Activated CD8-positive, alpha-beta T cell treated with anti-CD3 and anti-CD28 coated beads, Interleukin-2, amount 10 ng/mL, durations not matched to agents 7 days and 5 days (primary cell): ENCODE results near the gene P2RY1. TPM values are rescaled to one million over a fixed set of nuclear protein-coding genes. Genes with fewer than 3 reads are reported as not detected.

Source experiments
- ATAC-seq: fragments of 150-1000 bp; cut with Tn5 transposase; one replicate; pipeline ENCODE4 v1.10.0; 2021; ENCODE audit warnings: moderate library complexity
- CTCF ChIA-PET: fragments of 350-600 bp; sonication (Branson Sonifier 250); formaldehyde crosslinking; loops from one replicate; lab custom pipeline; 2021; ENCODE audit warnings: antibody characterized with exemption; lab: Charles Lee
- POLR2A ChIA-PET: fragments of 350-600 bp; sonication (Branson Sonifier 250); formaldehyde crosslinking; loops from one replicate; lab custom pipeline; 2021; ENCODE audit warnings: antibody characterized with exemption; lab: Charles Lee
- DNase-seq: peaks from one replicate; pipeline ENCODE4 v3.0.0-alpha.2; 2020
- H3K27ac Mint-ChIP-seq: one replicate; pipeline ENCODE4 v1.8.0; 2021; ENCODE audit warnings: mild to moderate bottlenecking, mixed read lengths
- H3K27me3 Mint-ChIP-seq: one replicate; pipeline ENCODE4 v1.8.0; 2021; ENCODE audit warnings: low read depth, mixed read lengths
- H3K36me3 Mint-ChIP-seq: one replicate; pipeline ENCODE4 v1.8.0; 2021; ENCODE audit warnings: low read depth, mixed read lengths
- H3K4me1 Mint-ChIP-seq: one replicate; pipeline ENCODE4 v1.8.0; 2021; ENCODE audit warnings: low read depth, mixed read lengths
- H3K4me3 Mint-ChIP-seq: one replicate; pipeline ENCODE4 v1.8.0; 2021; ENCODE audit warnings: mild to moderate bottlenecking, mixed read lengths
- H3K9me3 Mint-ChIP-seq: one replicate; pipeline ENCODE4 v1.8.0; 2022; ENCODE audit warnings: mixed read lengths; ENCODE audit not compliant: insufficient read depth
- total RNA-seq, 2 experiments: library from RNA; stranded (reverse); gene quantifications; one replicate each; pipeline ENCODE4 v1.2.3, GENCODE V29; 2021

Gene P2RY1
- total RNA-seq, 2 experiments from 2014 or later: 0.37 to 0.44 TPM

GRCh38 chr3:152826476-152826875, 8.5 kb upstream of the P2RY1 start:
- peaks cover 6% of the 10 kb centered on the region for H3K27me3 Mint-ChIP-seq
- no peaks in the 10 kb centered on the region for H3K4me1 Mint-ChIP-seq
- CTCF ChIA-PET: no interaction called here
- DNase-seq: no peak
- POLR2A ChIA-PET: no interaction called here
- H3K36me3 Mint-ChIP-seq: no peaks in the 10 kb centered on the region
- no peak for ATAC-seq
- H3K9me3 Mint-ChIP-seq: no peaks in the 10 kb centered on the region
- H3K4me3 Mint-ChIP-seq: no peak overlapping the region
- H3K27ac Mint-ChIP-seq: no peak overlapping the region

- POLR2A ChIA-PET: no interaction called here
- ATAC-seq: no peak
- H3K9me3 Mint-ChIP-seq: no peaks in the 10 kb centered on the region
- no peaks in the 10 kb centered on the region for H3K4me1 Mint-ChIP-seq
- no peaks in the 10 kb centered on the region for H3K36me3 Mint-ChIP-seq
- no peak overlapping the region for H3K4me3 Mint-ChIP-seq
- CTCF ChIA-PET: no interaction called here
- H3K27ac Mint-ChIP-seq: no peak overlapping the region
- DNase-seq: no peak
- H3K27me3 Mint-ChIP-seq: peaks cover 6% of the 10 kb centered on the region
Measured at GRCh38 chr3:152827313-152827712, 7.6 kb upstream of the P2RY1 start.

- no peaks in the 10 kb centered on the region for H3K36me3 Mint-ChIP-seq
- ChIA-PET CTCF (no interaction called here), POLR2A (no interaction called here)
- no peaks in the 10 kb centered on the region for H3K9me3 Mint-ChIP-seq
- peaks cover 9% of the 10 kb centered on the region for H3K27me3 Mint-ChIP-seq
- H3K4me1 Mint-ChIP-seq: no peaks in the 10 kb centered on the region
- H3K4me3 Mint-ChIP-seq: no peak overlapping the region
- DNase-seq: no peak
- no peak for ATAC-seq
- H3K27ac Mint-ChIP-seq: no peak overlapping the region
Measured at GRCh38 chr3:152828075-152828840, 6.7 kb upstream of the P2RY1 start.

- Mint-ChIP-seq H3K27ac (no peak overlapping the region), H3K9me3 (no peaks in the 10 kb centered on the region), H3K4me1 (peaks cover 10% of the 10 kb centered on the region), H3K36me3 (no peaks in the 10 kb centered on the region), H3K4me3 (no peak overlapping the region), H3K27me3 (peaks cover 17% of the 10 kb centered on the region)
- CTCF ChIA-PET: interaction anchor here (0.7 kb wide), 1 partner anchor 16 kb away, joined by 3 read pairs; no protein-coding TSS in a partner anchor
- DNase-seq: no peak
- ATAC-seq: no peak
- POLR2A ChIA-PET: no interaction called here
Measured at GRCh38 chr3:152830245-152830644, 4.7 kb upstream of the P2RY1 start.

- Mint-ChIP-seq H3K27me3 (peaks cover 29% of the 10 kb centered on the region), H3K9me3 (no peaks in the 10 kb centered on the region), H3K4me1 (peaks cover 21% of the 10 kb centered on the region), H3K27ac (no peak overlapping the region), H3K4me3 (no peak overlapping the region), H3K36me3 (no peaks in the 10 kb centered on the region)
- ATAC-seq: no peak
- ChIA-PET POLR2A (no interaction called here), CTCF (no interaction called here)
- no peak for DNase-seq
Measured at GRCh38 chr3:152832046-152832445, 2.9 kb upstream of the P2RY1 start.

- no peaks in the 10 kb centered on the region for H3K9me3 Mint-ChIP-seq
- ATAC-seq (no peak), DNase-seq (no peak)
- no peaks in the 10 kb centered on the region for H3K36me3 Mint-ChIP-seq
- H3K4me3 Mint-ChIP-seq: no peak overlapping the region
- no peak overlapping the region for H3K27ac Mint-ChIP-seq
- H3K27me3 Mint-ChIP-seq: peaks cover 37% of the 10 kb centered on the region
- CTCF ChIA-PET: interaction anchor here (1.1 kb wide), 1 partner anchor 9 kb away, joined by 3 read pairs; no protein-coding TSS in a partner anchor
- H3K4me1 Mint-ChIP-seq: peaks cover 21% of the 10 kb centered on the region
- POLR2A ChIA-PET: no interaction called here
Measured at GRCh38 chr3:152833089-152833488, 1.8 kb upstream of the P2RY1 start.

- peaks cover 21% of the 10 kb centered on the region for H3K4me1 Mint-ChIP-seq
- CTCF ChIA-PET: interaction anchor here (1.0 to 1.1 kb wide), 2 partner anchors 10 to 14 kb away, joined by 3 read pairs; no protein-coding TSS in a partner anchor
- POLR2A ChIA-PET: no interaction called here
Measured at GRCh38 chr3:152834191-152834775, 648 bp upstream of the P2RY1 start.

GRCh38 chr3:152835601-152836102, 721 bp downstream of the P2RY1 start:
- ChIA-PET CTCF (interaction anchor here (1.0 kb wide), 1 partner anchor 13 kb away, joined by 3 read pairs; no protein-coding TSS in a partner anchor), POLR2A (no interaction called here)
- no peak for DNase-seq
- Mint-ChIP-seq H3K27ac (no peak overlapping the region), H3K4me1 (peaks cover 21% of the 10 kb centered on the region), H3K27me3 (peaks cover 49% of the 10 kb centered on the region), H3K9me3 (no peaks in the 10 kb centered on the region), H3K36me3 (no peaks in the 10 kb centered on the region), H3K4me3 (peak overlapping the region; percentile 82)
- no peak for ATAC-seq

More at GRCh38 chr3:152834191-152834775, 648 bp upstream of the P2RY1 start:
- no peak for ATAC-seq
- DNase-seq: no peak
- Mint-ChIP-seq H3K9me3 (no peaks in the 10 kb centered on the region), H3K27ac (peak overlapping the region; percentile 57), H3K36me3 (no peaks in the 10 kb centered on the region), H3K27me3 (peaks cover 45% of the 10 kb centered on the region), H3K4me3 (peak overlapping the region; percentile 82)

- POLR2A ChIA-PET: no interaction called here
- peaks cover 45% of the 10 kb centered on the region for H3K27me3 Mint-ChIP-seq
- H3K36me3 Mint-ChIP-seq: no peaks in the 10 kb centered on the region
- DNase-seq (no peak), ATAC-seq (no peak)
- peak overlapping the region; percentile 82 for H3K4me3 Mint-ChIP-seq
- H3K9me3 Mint-ChIP-seq: no peaks in the 10 kb centered on the region
- peaks cover 21% of the 10 kb centered on the region for H3K4me1 Mint-ChIP-seq
- no peak overlapping the region for H3K27ac Mint-ChIP-seq
- CTCF ChIA-PET: no interaction called here
Measured at GRCh38 chr3:152836269-152836668, 1.3 kb downstream of the P2RY1 start.

GRCh38 chr3:152839511-152839910, 4.6 kb downstream of the P2RY1 start:
- H3K27ac Mint-ChIP-seq: no peak overlapping the region
- H3K27me3 Mint-ChIP-seq: peaks cover 38% of the 10 kb centered on the region
- no peaks in the 10 kb centered on the region for H3K36me3 Mint-ChIP-seq
- ATAC-seq (no peak), DNase-seq (no peak)
- no peaks in the 10 kb centered on the region for H3K9me3 Mint-ChIP-seq
- H3K4me1 Mint-ChIP-seq: peaks cover 17% of the 10 kb centered on the region
- POLR2A ChIA-PET: no interaction called here
- CTCF ChIA-PET: no interaction called here
- H3K4me3 Mint-ChIP-seq: no peak overlapping the region

- no peak for DNase-seq
- ATAC-seq: no peak
- Mint-ChIP-seq H3K4me3 (no peak overlapping the region), H3K9me3 (no peaks in the 10 kb centered on the region), H3K4me1 (peaks cover 5% of the 10 kb centered on the region), H3K27ac (no peak overlapping the region), H3K27me3 (peaks cover 28% of the 10 kb centered on the region), H3K36me3 (no peaks in the 10 kb centered on the region)
- ChIA-PET CTCF (no interaction called here), POLR2A (no interaction called here)
Measured at GRCh38 chr3:152841131-152841530, 6.2 kb downstream of the P2RY1 start.

- no peaks in the 10 kb centered on the region for H3K36me3 Mint-ChIP-seq
- H3K4me1 Mint-ChIP-seq: no peaks in the 10 kb centered on the region
- H3K27me3 Mint-ChIP-seq: peaks cover 19% of the 10 kb centered on the region
- ChIA-PET POLR2A (no interaction called here), CTCF (no interaction called here)
- no peak overlapping the region for H3K4me3 Mint-ChIP-seq
- DNase-seq (no peak), ATAC-seq (no peak)
- no peak overlapping the region for H3K27ac Mint-ChIP-seq
- H3K9me3 Mint-ChIP-seq: no peaks in the 10 kb centered on the region
Measured at GRCh38 chr3:152842413-152842812, 7.5 kb downstream of the P2RY1 start.
